PC-3 (cell line): Measurements from ENCODE around the gene NAGPA. TPM values are rescaled to one million over a fixed set of nuclear protein-coding genes. Genes with fewer than 3 reads are reported as not detected.

ENCODE experiments used
- ATAC-seq: fragments of 200-7000 bp; cut with Tn5 transposase; 2 replicates; pipeline ENCODE4 v1.9.1; 2020; ENCODE audit warnings: mild to moderate bottlenecking, moderate library complexity
- BruUV-seq: library from RNA; stranded (reverse); fragments of 400-500 nt; replicated peaks from 2 replicates; lab custom pipeline; 2021; lab: Mats Ljungman, UMichigan
- CTCF ChIA-PET: fragments of 300-600 bp; sonication (Branson Sonifier 250); formaldehyde crosslinking; loops from one replicate; lab custom pipeline; 2022; ENCODE audit warnings: antibody characterized with exemption; lab: Charles Lee
- POLR2A ChIA-PET: fragments of 300-600 bp; sonication (Branson Sonifier 250); formaldehyde crosslinking; loops from one replicate; lab custom pipeline; 2022; ENCODE audit warnings: antibody characterized with exemption; ENCODE audit not compliant: unreplicated experiment; lab: Charles Lee
- DNase-seq: peaks from one replicate; pipeline ENCODE4 v3.0.0-alpha.2; 2015
- H2AFZ ChIP-seq: fragments of 300-600 bp; sonication (generic); 2 replicates; pipeline ENCODE4 v1.6.0; 2016; ENCODE audit warnings: antibody characterized with exemption, low read length
- H3F3A ChIP-seq: fragments of 300-600 bp; sonication (generic); one replicate; pipeline ENCODE4 v1.6.0; 2017; ENCODE audit warnings: antibody characterized with exemption, low read length, control low read depth, mild to moderate bottlenecking; ENCODE audit not compliant: unreplicated experiment
- H3K27ac ChIP-seq: fragments of 300-600 bp; sonication (generic); 2 replicates; pipeline ENCODE4 v1.5.1; 2016; ENCODE audit warnings: mild to moderate bottlenecking, low read length
- H3K27me3 ChIP-seq: fragments of 300-600 bp; sonication (generic); 2 replicates; pipeline ENCODE4 v1.6.1; 2016; ENCODE audit warnings: low read length, mixed read lengths
- H3K36me3 ChIP-seq: fragments of 300-600 bp; sonication (generic); 2 replicates; pipeline ENCODE4 v1.6.1; 2016; ENCODE audit warnings: low read depth, mixed run types, low read length, mixed read lengths
- H3K4me1 ChIP-seq: fragments of 300-600 bp; sonication (generic); 2 replicates; pipeline ENCODE4 v1.5.1; 2016; ENCODE audit warnings: low read length; ENCODE audit not compliant: insufficient read depth
- H3K4me2 ChIP-seq: fragments of 300-600 bp; sonication (generic); 2 replicates; pipeline ENCODE4 v1.6.0; 2016; ENCODE audit warnings: low read length
- H3K4me3 ChIP-seq: fragments of 300-600 bp; sonication (generic); 2 replicates; pipeline ENCODE4 v1.5.1; 2016; ENCODE audit warnings: mild to moderate bottlenecking, low read length, mixed read lengths
- H3K79me2 ChIP-seq: fragments of 300-600 bp; sonication (generic); 2 replicates; pipeline ENCODE4 v1.6.1; 2017; ENCODE audit warnings: low read length, mixed read lengths
- H3K9ac ChIP-seq: fragments of 300-600 bp; sonication (generic); 2 replicates; pipeline ENCODE4 v1.6.0; 2016; ENCODE audit warnings: mild to moderate bottlenecking, low read length
- H3K9me2 ChIP-seq: fragments of 300-600 bp; sonication (generic); replicated peaks from 2 replicates; pipeline ENCODE4 v1.6.1; 2016; ENCODE audit warnings: mixed run types, low read length, mixed read lengths
- H3K9me3 ChIP-seq: fragments of 300-600 bp; sonication (generic); 2 replicates; pipeline ENCODE4 v1.6.1; 2016; ENCODE audit warnings: low read length, mixed read lengths
- H4K20me1 ChIP-seq: fragments of 300-600 bp; sonication (generic); 2 replicates; pipeline ENCODE4 v1.6.1; 2016; ENCODE audit warnings: low read length, mixed read lengths
- EZH2 ChIP-seq: fragments of 300-600 bp; sonication (generic); IDR thresholded peaks from one replicate; pipeline ENCODE4 v1.6.1; 2017; ENCODE audit warnings: antibody characterized with exemption, mild to moderate bottlenecking, low read length; ENCODE audit not compliant: unreplicated experiment
- EZH2phosphoT487 ChIP-seq: fragments of 300-600 bp; sonication (generic); IDR thresholded peaks from 2 replicates; pipeline ENCODE4 v1.6.1; 2018; ENCODE audit warnings: mild to moderate bottlenecking, antibody characterized with exemption, low read length, borderline replicate concordance
- intact Hi-C: fragments of 100-400 bp; cut with micrococcal nuclease; formaldehyde crosslinking; loops from 2 replicates; pipeline ENCODE4 v1.9.0; 2023
- total RNA-seq: library from RNA; depleted of rRNA; stranded (reverse); fragments of >200 nt; gene quantifications from 2 replicates; pipeline ENCODE4 v1.2.3, GENCODE V29; 2014
- TF ChIP-seq, protein P1 (sequence below): fragments of 300-600 bp; sonication (generic); conservative IDR thresholded peaks from 2 replicates; pipeline ENCODE4 v1.5.1; 2017; ENCODE audit warnings: antibody characterized with exemption, low read depth, mild to moderate bottlenecking, low read length

Gene NAGPA
- total RNA-seq, 1 experiment from 2014 or later, result 26.2 TPM

DNA sequence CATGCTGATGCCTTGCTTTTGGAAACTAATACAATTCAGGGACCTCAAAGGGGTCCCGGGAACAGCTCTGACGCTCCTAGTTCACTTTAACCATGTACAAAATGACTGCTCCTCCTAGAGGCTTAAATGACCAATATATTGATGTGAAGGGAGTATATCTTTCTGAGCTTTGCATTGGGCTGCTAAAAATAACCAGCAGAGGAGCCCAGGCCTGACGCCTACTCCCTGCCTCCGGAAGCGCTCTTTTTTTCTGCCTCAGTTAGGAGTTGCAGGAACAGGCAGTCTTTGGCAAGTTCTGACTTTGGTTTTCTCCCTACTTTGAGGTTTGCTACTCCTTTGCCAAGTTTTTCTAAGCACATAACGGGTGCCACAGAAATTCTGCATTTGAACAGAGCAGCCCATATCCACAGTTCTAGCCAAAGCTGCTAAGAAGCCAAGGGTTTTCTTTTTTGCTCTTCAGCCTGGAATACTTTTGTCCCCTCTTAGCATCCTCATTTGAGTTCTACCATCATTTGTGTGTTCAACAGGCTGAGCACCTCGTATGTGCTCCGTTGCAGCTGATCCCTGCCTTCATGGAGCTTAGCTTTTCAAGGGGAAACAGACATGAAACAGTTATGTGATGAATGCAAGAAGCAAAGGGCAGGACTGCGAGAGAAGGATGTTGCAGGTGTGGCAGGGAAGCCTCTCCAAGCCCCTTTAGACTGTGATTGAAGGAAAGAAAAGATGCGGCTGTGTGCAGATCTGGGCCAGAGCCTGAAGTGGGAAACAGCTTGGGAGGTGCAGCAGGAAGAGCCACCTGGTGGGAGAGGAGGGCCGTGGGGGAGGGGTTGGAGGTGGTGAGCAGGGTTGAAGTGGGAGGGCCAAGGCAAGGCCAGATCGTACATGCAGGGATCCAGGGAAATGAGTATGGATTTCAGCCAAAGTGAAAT, 2.8 kb upstream of the NAGPA start:
- no peaks in the 10 kb centered on the region for H4K20me1 ChIP-seq
- no peaks in the 10 kb centered on the region for H3K79me2 ChIP-seq
- peaks cover 9% of the 10 kb centered on the region for H3K4me1 ChIP-seq
- H3K4me3 ChIP-seq, result no peak overlapping the region
- no peaks in the 10 kb centered on the region for H3K9me2 ChIP-seq
- no peaks in the 10 kb centered on the region for H3K36me3 ChIP-seq
- H2AFZ ChIP-seq, result no peak overlapping the region
- no peak overlapping the region for H3K27ac ChIP-seq
- BruUV-seq, result no TSS peak
- H3K27me3 ChIP-seq, result no peaks in the 10 kb centered on the region
- no peak overlapping the region for H3K4me2 ChIP-seq
- H3K9ac ChIP-seq, result no peak overlapping the region
- POLR2A ChIA-PET, result no interaction called here
- CTCF ChIA-PET, result no interaction called here
- ATAC-seq (no peak), DNase-seq (no peak)
- intact Hi-C loops, result no loop called here
- TF ChIP-seq, protein P1, sequence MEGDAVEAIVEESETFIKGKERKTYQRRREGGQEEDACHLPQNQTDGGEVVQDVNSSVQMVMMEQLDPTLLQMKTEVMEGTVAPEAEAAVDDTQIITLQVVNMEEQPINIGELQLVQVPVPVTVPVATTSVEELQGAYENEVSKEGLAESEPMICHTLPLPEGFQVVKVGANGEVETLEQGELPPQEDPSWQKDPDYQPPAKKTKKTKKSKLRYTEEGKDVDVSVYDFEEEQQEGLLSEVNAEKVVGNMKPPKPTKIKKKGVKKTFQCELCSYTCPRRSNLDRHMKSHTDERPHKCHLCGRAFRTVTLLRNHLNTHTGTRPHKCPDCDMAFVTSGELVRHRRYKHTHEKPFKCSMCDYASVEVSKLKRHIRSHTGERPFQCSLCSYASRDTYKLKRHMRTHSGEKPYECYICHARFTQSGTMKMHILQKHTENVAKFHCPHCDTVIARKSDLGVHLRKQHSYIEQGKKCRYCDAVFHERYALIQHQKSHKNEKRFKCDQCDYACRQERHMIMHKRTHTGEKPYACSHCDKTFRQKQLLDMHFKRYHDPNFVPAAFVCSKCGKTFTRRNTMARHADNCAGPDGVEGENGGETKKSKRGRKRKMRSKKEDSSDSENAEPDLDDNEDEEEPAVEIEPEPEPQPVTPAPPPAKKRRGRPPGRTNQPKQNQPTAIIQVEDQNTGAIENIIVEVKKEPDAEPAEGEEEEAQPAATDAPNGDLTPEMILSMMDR, result no peak
- TF ChIP-seq EZH2 (no peak), EZH2phosphoT487 (no peak)
- H3K9me3 ChIP-seq, result no peaks in the 10 kb centered on the region
- no peaks in the 10 kb centered on the region for H3F3A ChIP-seq

DNA sequence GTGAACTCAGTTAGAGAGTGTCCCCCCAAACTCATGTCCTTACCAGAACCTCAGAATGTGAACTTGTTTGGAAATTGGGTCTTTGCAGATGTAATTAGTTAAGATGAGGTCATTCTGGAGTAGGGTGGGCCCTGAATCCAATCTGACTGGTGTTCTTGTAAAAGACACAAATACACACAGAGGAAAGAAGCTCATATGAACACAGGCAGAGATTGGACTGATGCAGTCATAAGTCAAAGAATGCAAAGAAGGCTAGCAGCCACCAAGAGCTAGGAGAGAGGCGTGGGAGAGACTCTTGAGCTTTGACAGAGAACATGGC, 2.1 kb upstream of the NAGPA start:
- Histone ChIP-seq H3K36me3 (no peaks in the 10 kb centered on the region), H2AFZ (no peak overlapping the region), H4K20me1 (no peaks in the 10 kb centered on the region), H3K9ac (no peak overlapping the region), H3K27me3 (no peaks in the 10 kb centered on the region), H3K4me2 (no peak overlapping the region), H3K4me1 (peaks cover 7% of the 10 kb centered on the region), H3K79me2 (no peaks in the 10 kb centered on the region), H3K9me3 (no peaks in the 10 kb centered on the region), H3K9me2 (no peaks in the 10 kb centered on the region), H3K4me3 (no peak overlapping the region), H3K27ac (no peak overlapping the region), H3F3A (no peaks in the 10 kb centered on the region)
- no TSS peak for BruUV-seq
- intact Hi-C loops, result no loop called here
- TF ChIP-seq, protein P1, result no peak
- TF ChIP-seq EZH2phosphoT487 (no peak), EZH2 (no peak)
- ChIA-PET POLR2A (no interaction called here), CTCF (no interaction called here)
- ATAC-seq, result no peak
- DNase-seq, result no peak

DNA sequence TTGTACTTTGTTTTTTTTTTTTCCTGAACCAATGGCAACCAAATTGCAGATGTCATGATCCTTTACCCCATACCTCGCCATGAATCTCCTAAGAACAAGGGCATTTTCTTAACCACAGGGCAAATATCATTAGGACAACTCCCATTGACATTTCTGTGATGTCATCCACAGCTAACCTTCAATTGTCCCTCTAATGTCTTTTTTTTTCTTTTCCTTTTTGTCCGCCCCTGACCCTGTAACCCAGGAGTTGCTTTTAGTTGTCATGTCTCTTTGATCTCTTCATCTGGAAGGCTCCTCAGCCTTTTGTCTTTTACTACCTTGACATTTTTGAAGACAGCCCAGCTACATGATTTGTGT, 410 bp upstream of the NAGPA start:
- DNase-seq (no peak), ATAC-seq (no peak)
- TF ChIP-seq, protein P1, result no peak
- TF ChIP-seq EZH2phosphoT487 (no peak), EZH2 (no peak)
- intact Hi-C loops, result no loop called here
- peaks cover 7% of the 10 kb centered on the region for H3K4me1 ChIP-seq
- peak overlapping the region; percentile 97 for H3K4me2 ChIP-seq
- H2AFZ ChIP-seq, result peak overlapping the region; percentile 95
- no peaks in the 10 kb centered on the region for H3F3A ChIP-seq
- no peaks in the 10 kb centered on the region for H3K79me2 ChIP-seq
- no peaks in the 10 kb centered on the region for H4K20me1 ChIP-seq
- H3K27me3 ChIP-seq, result no peaks in the 10 kb centered on the region
- CTCF ChIA-PET, result interaction anchor here (0.7 kb wide), 1 partner anchor 9 kb away, joined by 4 read pairs; no protein-coding TSS in a partner anchor
- H3K27ac ChIP-seq, result no peak overlapping the region
- TSS peak; percentile 83 for BruUV-seq
- peak overlapping the region; percentile 88 for H3K4me3 ChIP-seq
- no peaks in the 10 kb centered on the region for H3K36me3 ChIP-seq
- H3K9me3 ChIP-seq, result no peaks in the 10 kb centered on the region
- POLR2A ChIA-PET, result interaction anchor here (0.6 kb wide), 1 partner anchor 17 kb away, joined by 3 read pairs; no protein-coding TSS in a partner anchor
- peak overlapping the region; percentile 65 for H3K9ac ChIP-seq
- H3K9me2 ChIP-seq, result no peaks in the 10 kb centered on the region
